ENCODE measurements around the gene FAM169A.
A peak's percentile ranks its signal among the peaks of the same experiment; 100 is the strongest.
"Not testable (repeated sequence)": the region's sequence is repeated elsewhere in the genome, so short reads cannot be mapped to it uniquely, and the experiment has no call there.

Gene FAM169A, protein sequence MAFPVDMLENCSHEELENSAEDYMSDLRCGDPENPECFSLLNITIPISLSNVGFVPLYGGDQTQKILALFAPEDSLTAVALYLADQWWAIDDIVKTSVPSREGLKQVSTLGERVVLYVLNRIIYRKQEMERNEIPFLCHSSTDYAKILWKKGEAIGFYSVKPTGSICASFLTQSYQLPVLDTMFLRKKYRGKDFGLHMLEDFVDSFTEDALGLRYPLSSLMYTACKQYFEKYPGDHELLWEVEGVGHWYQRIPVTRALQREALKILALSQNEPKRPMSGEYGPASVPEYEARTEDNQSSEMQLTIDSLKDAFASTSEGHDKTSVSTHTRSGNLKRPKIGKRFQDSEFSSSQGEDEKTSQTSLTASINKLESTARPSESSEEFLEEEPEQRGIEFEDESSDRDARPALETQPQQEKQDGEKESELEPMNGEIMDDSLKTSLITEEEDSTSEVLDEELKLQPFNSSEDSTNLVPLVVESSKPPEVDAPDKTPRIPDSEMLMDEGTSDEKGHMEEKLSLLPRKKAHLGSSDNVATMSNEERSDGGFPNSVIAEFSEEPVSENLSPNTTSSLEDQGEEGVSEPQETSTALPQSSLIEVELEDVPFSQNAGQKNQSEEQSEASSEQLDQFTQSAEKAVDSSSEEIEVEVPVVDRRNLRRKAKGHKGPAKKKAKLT

DNA sequence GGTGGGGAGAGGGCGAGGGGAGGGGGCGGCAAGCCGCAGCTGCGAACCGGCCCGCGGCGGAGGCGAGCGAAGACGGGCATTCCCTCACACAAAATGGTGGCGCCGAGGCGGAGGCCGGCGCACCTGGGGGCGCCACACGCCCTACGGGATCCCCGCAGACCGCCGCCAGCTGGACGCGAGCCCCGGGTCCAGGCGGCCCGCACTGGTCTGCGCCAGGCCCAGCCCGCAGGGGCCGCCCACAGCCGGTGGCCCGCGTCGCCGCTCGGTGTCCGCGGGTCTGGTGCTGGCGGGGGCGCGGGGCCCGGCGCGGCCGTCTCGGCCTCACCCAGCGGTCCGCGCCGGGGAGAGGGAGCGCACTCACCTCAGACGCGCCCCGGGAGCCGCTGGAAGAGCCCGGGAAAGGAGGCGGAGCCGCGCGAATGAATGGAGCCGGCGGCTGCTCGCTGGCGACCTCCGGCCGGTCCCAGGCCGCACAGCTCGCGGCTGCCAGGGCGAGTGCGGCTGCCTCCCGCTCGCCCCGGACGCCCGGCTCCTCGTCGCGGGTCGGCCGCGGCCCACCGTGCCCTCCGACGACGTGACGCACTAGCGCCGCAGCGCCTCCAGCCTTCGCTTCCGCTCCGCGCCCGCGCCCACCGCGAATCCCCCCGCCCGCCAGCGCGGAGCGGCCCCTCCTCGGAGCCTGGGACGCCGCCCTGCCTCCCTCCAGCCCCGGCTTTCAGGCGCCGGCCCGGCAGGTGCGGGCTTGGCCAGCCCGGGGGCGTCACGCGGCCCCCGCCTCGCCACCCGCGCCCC lies at the start of gene FAM169A:
Gene FAM169A (minus strand): TSS at position 584 of the 792 bp plus-strand sequence. CDS start 24,711 bp downstream, outside the sequence.
- Mint-ChIP-seq H3K27me3 (peaks cover 3% of the 10 kb centered on the region), H3K4me1 (ENCODE audit: low read depth) (peaks cover 36% of the 10 kb centered on the region), H3K36me3 (ENCODE audit: low read depth) (peaks cover 9% of the 10 kb centered on the region), H3K27ac (peak within 1 kb of the TSS; percentile 94), H3K9me3 (no peaks in the 10 kb centered on the region), H3K4me3 (peak within 1 kb of the TSS; percentile 93)
- peak; percentile 75 for DNase-seq

DNA sequence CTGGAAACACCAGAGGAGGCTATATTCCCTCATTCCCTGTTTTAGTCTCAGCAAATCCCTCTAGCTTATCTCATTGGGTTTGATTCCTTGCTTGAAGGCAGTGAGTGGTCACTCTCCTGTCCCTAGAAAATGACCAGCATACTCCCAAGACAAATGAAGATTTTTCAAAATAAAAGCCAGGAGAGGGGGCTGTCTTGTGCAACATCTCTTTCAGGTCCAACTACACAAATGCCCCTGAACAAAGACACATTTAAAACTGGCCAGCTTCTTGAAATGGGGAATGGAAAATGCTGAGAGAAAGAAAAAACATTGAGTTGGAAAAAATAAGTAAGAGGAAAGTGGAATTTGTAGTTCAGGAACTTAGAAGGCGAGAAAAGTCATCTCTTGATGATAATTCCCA lies 49.3 kb upstream of the FAM169A start:
- H3K9me3 Mint-ChIP-seq, result no peaks in the 10 kb centered on the region
- no peak for DNase-seq
- no peak overlapping the region for H3K4me3 Mint-ChIP-seq
- H3K36me3 Mint-ChIP-seq (ENCODE audit: low read depth), result no peaks in the 10 kb centered on the region
- H3K27me3 Mint-ChIP-seq, result peaks cover 6% of the 10 kb centered on the region
- H3K4me1 Mint-ChIP-seq (ENCODE audit: low read depth), result no peaks in the 10 kb centered on the region
- no peak overlapping the region for H3K27ac Mint-ChIP-seq

DNA sequence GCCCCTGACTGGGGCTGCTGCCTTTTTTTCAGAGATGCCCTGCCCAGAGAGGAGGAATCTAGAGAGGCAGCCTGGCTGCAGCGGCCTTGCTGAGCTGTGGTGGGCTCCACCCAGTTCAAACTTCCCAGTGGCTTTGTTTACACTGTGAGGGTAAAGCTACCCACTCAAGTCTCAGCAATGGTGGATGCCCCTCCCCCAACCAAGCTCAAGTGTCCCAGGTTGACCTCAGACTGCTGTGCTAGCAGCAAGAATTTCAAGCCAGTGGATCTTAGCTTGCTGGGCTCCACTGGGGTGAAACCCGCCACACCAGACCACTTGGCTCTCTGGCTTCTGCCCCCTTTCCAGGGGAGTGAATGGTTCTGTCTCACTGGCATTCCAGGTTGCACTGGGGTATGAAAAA lies 45.2 kb upstream of the FAM169A start:
- H3K36me3 Mint-ChIP-seq (ENCODE audit: low read depth); H3K27me3 Mint-ChIP-seq; H3K9me3 Mint-ChIP-seq; H3K27ac Mint-ChIP-seq; H3K4me1 Mint-ChIP-seq (ENCODE audit: low read depth); H3K4me3 Mint-ChIP-seq; DNase-seq: not testable (repeated sequence)

DNA sequence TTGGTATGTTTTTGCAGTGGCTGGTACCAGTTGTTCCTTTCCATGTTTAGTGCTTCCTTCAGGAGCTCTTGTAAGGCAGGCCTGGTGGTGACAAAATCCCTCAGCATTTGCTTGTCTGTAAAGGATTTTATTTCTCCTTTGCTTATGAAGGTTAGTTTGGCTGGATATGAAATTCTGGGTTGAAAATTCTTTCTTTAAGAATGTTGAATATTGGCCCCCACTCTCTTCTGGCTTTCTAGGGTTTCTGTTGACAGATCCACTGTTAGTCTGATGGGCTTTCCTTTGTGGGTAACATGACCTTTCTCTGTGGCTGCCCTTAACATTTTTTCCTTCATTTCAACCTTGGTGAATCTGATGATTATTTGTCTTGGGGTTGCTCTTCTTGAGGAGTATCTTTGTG lies 43.7 kb upstream of the FAM169A start:
- H3K9me3 Mint-ChIP-seq; H3K4me1 Mint-ChIP-seq (ENCODE audit: low read depth); DNase-seq; H3K27me3 Mint-ChIP-seq; H3K36me3 Mint-ChIP-seq (ENCODE audit: low read depth); H3K27ac Mint-ChIP-seq; H3K4me3 Mint-ChIP-seq: not testable (repeated sequence)

DNA sequence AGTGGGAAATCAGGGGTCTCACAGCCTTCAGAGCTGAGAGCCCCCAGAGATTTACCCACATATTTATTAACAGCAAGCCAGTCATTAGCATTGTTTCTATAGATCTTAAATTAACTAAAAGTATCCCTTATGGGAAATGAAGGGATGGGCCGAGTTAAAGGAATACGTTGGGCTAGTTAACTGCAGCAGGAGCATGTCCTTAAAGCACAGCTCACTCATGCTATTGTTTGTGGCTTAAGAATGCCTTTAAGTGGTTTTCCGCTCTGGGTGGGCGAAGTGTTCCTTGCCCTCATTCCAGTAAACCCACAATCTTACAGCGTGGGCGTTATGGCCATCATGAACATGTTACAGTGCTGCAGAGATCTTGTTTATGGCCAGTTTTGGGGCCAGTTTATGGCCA lies 42.0 kb upstream of the FAM169A start:
- H3K4me1 Mint-ChIP-seq (ENCODE audit: low read depth); H3K36me3 Mint-ChIP-seq (ENCODE audit: low read depth); H3K4me3 Mint-ChIP-seq; H3K9me3 Mint-ChIP-seq; H3K27me3 Mint-ChIP-seq; DNase-seq; H3K27ac Mint-ChIP-seq: not testable (repeated sequence)

DNA sequence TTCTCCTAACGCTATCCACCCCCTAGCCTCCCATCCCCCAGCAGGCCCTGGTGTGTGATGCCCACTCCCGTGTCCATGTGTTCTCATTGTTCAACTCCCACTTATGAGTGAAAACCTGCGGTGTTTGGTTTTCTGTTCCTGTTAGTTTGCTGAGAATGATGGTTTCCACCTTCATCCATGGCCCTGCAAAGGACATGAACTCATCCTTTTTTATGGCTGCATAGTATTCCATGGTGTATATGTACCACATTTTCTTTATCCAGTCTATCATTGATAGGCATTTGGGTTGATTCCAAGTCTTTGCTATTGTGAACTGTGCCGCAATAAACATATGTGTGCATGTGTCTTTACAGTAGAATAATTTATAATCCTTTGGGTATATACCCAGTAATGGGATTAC lies 38.5 kb upstream of the FAM169A start:
- not testable (repeated sequence) for H3K4me3 Mint-ChIP-seq; H3K36me3 Mint-ChIP-seq (ENCODE audit: low read depth); H3K27ac Mint-ChIP-seq; H3K9me3 Mint-ChIP-seq; H3K27me3 Mint-ChIP-seq; H3K4me1 Mint-ChIP-seq (ENCODE audit: low read depth); DNase-seq

DNA sequence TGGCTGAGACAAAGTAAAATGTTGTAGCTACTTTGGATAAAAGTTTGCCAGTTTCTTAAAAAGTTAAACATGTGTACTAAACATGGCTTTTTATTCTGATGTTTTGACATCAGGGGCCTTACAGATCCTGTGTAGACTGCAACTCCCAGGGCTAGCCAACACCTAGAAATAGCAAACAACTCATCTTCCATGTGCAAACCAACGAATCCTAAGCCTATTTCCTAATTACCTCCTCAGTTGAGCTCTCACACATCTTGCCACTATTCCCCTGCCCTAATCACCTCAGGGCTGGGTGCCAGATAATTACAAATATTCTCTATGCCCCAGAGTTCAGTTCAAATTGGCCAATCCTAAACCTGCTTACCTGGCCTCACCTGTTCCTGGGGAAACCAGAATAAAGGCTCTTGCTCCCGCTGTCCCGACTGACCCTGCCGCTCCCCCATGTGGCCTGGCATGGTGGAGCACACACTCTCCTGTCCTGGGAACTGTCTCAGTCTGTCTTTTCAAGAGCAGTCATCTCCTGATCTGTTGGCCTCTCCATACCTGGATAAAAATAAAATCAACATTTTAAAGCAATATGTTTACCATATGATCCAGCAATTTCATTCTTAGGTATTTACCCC lies 37.1 kb upstream of the FAM169A start:
- Mint-ChIP-seq H3K4me1 (ENCODE audit: low read depth) (peaks cover 3% of the 10 kb centered on the region), H3K27me3 (no peaks in the 10 kb centered on the region), H3K4me3 (no peak overlapping the region), H3K9me3 (no peaks in the 10 kb centered on the region), H3K27ac (no peak overlapping the region), H3K36me3 (ENCODE audit: low read depth) (no peaks in the 10 kb centered on the region)
- no peak for DNase-seq

DNA sequence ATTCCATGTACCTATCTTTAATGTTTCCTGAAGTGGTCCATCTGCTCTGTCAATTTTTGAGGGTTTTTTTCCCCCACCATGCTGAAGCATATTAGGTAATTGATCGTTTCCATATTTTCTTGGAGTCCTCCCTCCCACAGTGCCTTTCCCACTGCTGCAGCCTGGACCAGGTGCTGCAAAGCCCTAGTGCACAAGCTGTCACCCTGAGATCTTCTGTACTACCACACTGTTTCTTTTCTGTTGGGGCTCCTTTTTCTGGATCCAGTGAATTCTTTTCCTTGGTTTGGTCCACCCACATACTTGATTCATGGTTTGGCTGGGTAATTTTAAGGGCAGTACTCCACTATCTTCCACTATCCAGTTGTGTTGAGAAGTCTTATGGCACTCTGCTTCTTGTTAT lies 30.9 kb upstream of the FAM169A start:
- Mint-ChIP-seq H3K27me3 (peaks cover 9% of the 10 kb centered on the region), H3K4me3 (no peak overlapping the region), H3K36me3 (ENCODE audit: low read depth) (no peaks in the 10 kb centered on the region), H3K27ac (no peak overlapping the region), H3K4me1 (ENCODE audit: low read depth) (no peaks in the 10 kb centered on the region), H3K9me3 (peaks cover 6% of the 10 kb centered on the region)
- DNase-seq, result no peak

DNA sequence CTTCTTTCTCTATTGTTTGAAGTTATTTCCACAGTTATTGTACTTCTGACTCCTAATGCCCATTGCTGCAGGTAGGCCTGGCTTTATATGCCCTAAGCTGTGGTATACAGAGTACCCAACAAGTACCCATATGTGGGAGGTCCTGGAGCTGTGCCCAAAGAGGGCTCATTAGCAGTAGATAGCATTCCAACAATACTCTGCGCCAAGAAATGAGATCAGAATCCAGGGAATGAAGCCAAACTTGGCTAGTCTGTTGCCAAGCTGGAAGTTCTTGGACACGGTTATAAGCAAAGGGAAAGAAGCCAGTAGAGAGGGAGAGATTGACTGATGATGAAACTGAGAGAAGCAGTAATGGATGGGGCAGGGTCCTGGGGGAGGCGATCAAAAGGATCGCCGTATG lies 29.7 kb upstream of the FAM169A start:
- Mint-ChIP-seq H3K9me3 (peaks cover 6% of the 10 kb centered on the region), H3K4me3 (no peak overlapping the region), H3K27ac (no peak overlapping the region), H3K4me1 (ENCODE audit: low read depth) (no peaks in the 10 kb centered on the region), H3K27me3 (peaks cover 9% of the 10 kb centered on the region), H3K36me3 (ENCODE audit: low read depth) (no peaks in the 10 kb centered on the region)
- DNase-seq, result no peak

DNA sequence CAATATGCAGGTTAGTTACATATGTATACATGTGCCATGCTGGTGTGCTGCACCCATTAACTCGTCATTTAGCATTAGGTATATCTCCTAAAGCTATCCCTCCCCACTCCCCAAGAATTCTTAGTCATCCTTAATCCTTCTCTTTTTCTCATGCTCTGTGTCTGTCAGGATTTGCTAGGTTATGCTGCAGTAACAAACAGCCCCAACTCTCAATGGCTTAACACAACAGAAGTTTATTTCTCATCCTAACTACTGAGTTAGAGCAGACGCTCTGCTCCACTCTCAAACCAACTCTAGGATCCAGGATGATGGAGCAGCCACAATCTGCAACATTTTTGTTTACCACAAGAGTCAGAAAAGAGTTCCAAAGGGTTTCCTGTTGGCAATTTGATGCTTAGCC lies 28.2 kb upstream of the FAM169A start:
- peaks cover 6% of the 10 kb centered on the region for H3K9me3 Mint-ChIP-seq
- H3K4me3 Mint-ChIP-seq, result no peak overlapping the region
- H3K36me3 Mint-ChIP-seq (ENCODE audit: low read depth), result no peaks in the 10 kb centered on the region
- no peak overlapping the region for H3K27ac Mint-ChIP-seq
- DNase-seq, result no peak
- H3K4me1 Mint-ChIP-seq (ENCODE audit: low read depth), result no peaks in the 10 kb centered on the region
- H3K27me3 Mint-ChIP-seq, result peaks cover 9% of the 10 kb centered on the region

DNA sequence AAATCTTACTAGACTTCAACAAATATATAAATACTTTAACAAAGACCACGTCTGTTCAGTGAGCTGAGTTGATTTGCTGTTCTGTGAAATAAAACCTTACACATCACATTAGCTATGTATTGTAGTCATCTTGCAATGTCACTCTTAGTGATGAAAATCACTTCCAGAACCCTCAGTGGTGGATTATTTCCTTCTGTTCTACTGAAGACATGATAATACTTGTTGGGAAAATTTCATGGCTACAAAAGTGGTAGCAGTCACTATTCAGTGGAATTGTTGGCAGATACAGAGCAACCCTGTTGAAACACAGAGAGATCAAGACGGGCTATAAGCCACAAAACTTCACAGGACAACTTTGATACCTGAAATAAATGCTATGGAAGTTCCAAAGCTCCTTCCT lies 26.7 kb upstream of the FAM169A start:
- Mint-ChIP-seq H3K4me3 (no peak overlapping the region), H3K36me3 (ENCODE audit: low read depth) (no peaks in the 10 kb centered on the region), H3K27ac (no peak overlapping the region), H3K9me3 (peaks cover 6% of the 10 kb centered on the region), H3K4me1 (ENCODE audit: low read depth) (no peaks in the 10 kb centered on the region), H3K27me3 (peaks cover 12% of the 10 kb centered on the region)
- no peak for DNase-seq

DNA sequence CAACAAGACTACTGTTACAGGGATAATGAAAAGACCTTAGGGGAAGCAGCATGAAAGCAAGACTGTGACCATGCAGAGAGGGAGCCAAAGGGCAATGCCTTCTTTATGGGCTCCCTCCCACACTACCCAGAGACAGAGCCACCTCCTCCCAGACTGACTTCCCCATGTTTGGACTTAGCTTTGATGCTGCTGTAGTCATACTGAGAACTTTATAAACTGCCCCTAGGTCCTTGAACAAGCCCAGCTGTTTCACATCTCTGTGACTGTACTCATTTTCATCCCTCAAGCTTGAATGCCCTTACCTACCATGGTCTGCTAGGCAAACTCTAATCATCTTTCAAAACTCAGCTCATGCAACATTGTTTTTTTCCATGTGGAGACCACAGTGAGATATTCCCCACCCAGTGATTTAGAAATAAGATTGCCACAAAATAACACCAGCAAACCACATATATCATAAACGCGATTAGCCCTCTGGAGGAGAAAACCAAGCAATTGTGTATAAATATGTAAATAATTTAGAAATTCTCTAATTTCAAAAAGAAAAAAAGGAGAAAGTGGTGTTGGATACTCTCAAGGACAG lies 23.4 kb upstream of the FAM169A start:
- H3K27ac Mint-ChIP-seq, result no peak overlapping the region

DNA sequence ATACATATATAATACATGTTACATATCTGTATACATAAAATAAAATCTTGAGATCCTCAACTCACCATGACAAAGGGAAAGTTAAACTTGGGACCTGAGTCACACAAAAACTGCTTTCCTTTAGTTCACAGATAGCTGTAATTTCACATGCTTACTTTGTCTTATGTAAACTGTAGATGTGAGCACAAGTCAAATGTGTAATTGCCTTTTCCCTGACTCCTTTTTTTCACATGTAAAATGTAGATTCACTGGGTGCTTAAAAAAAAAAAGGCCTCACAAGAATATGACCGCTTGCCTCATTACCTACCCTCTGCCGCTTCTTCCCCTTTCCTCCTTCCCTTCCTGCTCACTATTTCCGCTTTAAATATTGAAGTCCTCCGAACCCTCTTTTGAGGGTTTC lies 21.9 kb upstream of the FAM169A start:
- peaks cover 3% of the 10 kb centered on the region for H3K27me3 Mint-ChIP-seq
- DNase-seq, result no peak
- no peaks in the 10 kb centered on the region for H3K4me1 Mint-ChIP-seq (ENCODE audit: low read depth)
- H3K36me3 Mint-ChIP-seq (ENCODE audit: low read depth), result no peaks in the 10 kb centered on the region
- no peaks in the 10 kb centered on the region for H3K9me3 Mint-ChIP-seq
- H3K27ac Mint-ChIP-seq, result no peak overlapping the region
- no peak overlapping the region for H3K4me3 Mint-ChIP-seq

More for the DNA sequence above, 23.4 kb upstream of the FAM169A start:
- H3K27me3 Mint-ChIP-seq, result peaks cover 6% of the 10 kb centered on the region
- DNase-seq, result no peak
- peaks cover 3% of the 10 kb centered on the region for H3K9me3 Mint-ChIP-seq
- H3K4me3 Mint-ChIP-seq, result no peak overlapping the region
- H3K4me1 Mint-ChIP-seq (ENCODE audit: low read depth), result no peaks in the 10 kb centered on the region
- no peaks in the 10 kb centered on the region for H3K36me3 Mint-ChIP-seq (ENCODE audit: low read depth)

DNA sequence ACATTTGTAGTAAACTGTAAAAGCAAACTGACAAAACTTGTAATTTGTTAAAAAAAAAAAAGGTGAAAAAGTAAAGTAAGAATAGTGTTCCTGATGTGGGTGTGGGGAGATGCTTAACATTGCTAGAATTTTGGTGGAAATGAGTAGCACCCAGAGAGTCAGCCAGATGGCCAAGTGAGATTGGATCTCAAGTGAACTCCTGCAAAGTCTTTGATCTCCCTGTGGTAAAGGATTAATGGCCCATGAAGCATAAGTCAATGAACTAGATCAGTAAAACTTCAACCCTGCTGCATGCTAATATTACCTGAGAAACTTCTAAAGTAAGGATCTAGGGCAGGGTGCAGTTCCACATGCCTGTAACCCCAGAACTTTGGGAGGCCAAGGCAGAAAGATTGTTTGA lies 19.0 kb upstream of the FAM169A start:
- H3K4me3 Mint-ChIP-seq, result no peak overlapping the region
- no peaks in the 10 kb centered on the region for H3K9me3 Mint-ChIP-seq
- no peaks in the 10 kb centered on the region for H3K4me1 Mint-ChIP-seq (ENCODE audit: low read depth)
- DNase-seq, result no peak
- H3K27me3 Mint-ChIP-seq, result peaks cover 3% of the 10 kb centered on the region
- no peak overlapping the region for H3K27ac Mint-ChIP-seq
- H3K36me3 Mint-ChIP-seq (ENCODE audit: low read depth), result no peaks in the 10 kb centered on the region

All from activated T-cell treated with anti-CD3 and anti-CD28 coated beads, Interleukin-2, amount 50 U/mL, for 24 hours (primary cell).